ENCODE data around the gene YEATS2. TPM values are rescaled to one million over a fixed set of nuclear protein-coding genes. Genes with fewer than 3 reads are reported as not detected.

YEATS2 gene
- total RNA-seq, 4 donors from 2014 or later = 26.7 to 45.0 (median 27.8) TPM

DNA sequence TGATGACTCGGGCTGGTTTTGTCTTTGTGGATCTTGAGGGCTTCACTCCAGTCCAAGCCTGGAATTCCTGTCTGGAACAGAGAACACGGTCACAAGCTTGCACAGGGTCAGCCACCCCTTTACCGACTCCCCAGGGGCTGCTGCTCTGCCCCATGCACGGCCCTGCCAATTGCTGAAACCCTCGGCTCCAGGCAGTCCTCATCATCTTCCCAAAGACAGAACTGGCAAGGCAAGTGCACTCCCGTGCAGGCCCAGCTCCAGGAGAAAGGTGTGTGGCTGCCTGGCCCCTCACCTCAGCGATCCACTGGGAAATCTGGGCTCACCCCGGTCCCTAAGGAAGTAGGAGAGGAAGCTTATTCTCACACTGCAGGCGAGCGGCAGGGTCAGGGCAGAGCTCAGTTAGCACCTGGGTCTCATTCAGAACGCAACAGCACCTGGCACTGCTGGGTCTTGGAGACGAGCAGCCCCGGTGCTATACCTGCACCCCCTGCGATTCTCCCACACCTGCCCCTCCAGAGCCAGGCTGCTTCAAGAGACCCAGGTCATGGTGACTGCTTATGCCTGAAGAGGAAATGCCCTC lies 120.5 kb downstream of the YEATS2 start:
- no peak for TF ChIP-seq POLR2A (IDR thresholded peaks at IDR 0.05)
- TF ChIP-seq, protein P1, sequence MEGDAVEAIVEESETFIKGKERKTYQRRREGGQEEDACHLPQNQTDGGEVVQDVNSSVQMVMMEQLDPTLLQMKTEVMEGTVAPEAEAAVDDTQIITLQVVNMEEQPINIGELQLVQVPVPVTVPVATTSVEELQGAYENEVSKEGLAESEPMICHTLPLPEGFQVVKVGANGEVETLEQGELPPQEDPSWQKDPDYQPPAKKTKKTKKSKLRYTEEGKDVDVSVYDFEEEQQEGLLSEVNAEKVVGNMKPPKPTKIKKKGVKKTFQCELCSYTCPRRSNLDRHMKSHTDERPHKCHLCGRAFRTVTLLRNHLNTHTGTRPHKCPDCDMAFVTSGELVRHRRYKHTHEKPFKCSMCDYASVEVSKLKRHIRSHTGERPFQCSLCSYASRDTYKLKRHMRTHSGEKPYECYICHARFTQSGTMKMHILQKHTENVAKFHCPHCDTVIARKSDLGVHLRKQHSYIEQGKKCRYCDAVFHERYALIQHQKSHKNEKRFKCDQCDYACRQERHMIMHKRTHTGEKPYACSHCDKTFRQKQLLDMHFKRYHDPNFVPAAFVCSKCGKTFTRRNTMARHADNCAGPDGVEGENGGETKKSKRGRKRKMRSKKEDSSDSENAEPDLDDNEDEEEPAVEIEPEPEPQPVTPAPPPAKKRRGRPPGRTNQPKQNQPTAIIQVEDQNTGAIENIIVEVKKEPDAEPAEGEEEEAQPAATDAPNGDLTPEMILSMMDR (IDR thresholded peaks at IDR 0.05) = no peak
- H3K27me3 ChIP-seq = no peaks in the 10 kb centered on the region
- H3K36me3 ChIP-seq = peaks cover 0 to 50% (median 0%) of the 10 kb centered on the region in 3 donors
- WGBS, 2 donors = 75 to 88% methylated on average over 13 to 14 of the region's 14 CpGs
- no peak for DNase-seq (ENCODE audit: low spot score in 2 of 2)
- H3K27ac ChIP-seq = no peak overlapping the region
- no peak overlapping the region for H3K4me3 ChIP-seq
- no peaks in the 10 kb centered on the region for H3K4me1 ChIP-seq
- no peaks in the 10 kb centered on the region for H3K9me3 ChIP-seq

DNA sequence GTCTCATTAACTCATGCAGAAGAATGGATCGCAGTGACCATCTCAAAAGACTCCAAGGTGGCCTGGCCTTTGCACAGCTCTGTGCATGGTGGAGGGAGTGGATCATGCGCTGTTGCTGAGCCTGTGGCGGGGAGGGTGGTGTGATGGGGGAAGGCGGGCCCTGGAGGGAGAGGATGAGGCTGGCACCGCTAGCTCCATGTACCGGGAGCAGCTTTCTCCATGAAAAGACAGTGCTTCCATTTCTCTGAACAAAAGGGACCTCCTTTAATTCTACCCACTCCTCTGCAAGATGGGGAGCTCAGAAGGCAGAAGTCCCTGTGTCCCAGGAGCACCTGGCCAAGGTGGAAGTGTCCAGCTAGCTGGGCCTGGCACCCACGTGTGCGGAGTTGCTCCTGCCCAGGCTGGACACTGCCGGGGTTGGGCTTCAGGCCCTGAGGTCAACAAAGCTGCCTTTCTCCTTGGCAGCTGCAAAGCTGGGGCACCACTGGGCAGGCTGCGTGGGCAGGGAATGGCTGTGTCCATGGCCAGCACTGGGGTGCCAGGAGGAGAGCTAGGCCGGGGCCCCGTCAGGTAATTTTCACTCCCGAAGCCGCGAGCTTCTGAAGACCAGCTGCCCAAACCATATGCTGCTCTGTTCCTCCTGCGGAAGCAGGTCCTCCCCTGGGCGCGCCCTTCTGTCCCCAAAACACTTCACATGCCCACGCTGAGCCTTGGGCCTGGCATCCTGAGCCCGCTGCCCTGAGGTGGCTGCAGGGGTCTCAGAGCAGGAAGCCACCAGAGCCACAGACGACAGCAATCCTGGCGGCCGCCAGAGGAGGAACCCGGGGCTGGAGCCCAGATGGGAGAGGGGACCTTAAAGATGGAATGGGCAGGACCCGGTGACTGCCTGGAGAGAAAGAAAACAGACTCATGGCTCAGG lies 121.4 kb downstream of the YEATS2 start:
- no peak overlapping the region for H3K4me3 ChIP-seq
- no peak for DNase-seq (ENCODE audit: low spot score in 2 of 2)
- TF ChIP-seq EP300 (IDR thresholded peaks at IDR 0.05) (no peak), POLR2A (IDR thresholded peaks at IDR 0.05) (no peak)
- TF ChIP-seq, protein P1 (IDR thresholded peaks at IDR 0.05) = no peak
- peaks cover 0 to 45% (median 0%) of the 10 kb centered on the region in 3 donors for H3K36me3 ChIP-seq
- WGBS, 2 donors = 80 to 83% methylated on average over 23 to 24 of the region's 25 CpGs
- no peak overlapping the region for H3K27ac ChIP-seq
- no peaks in the 10 kb centered on the region for H3K9me3 ChIP-seq
- no peaks in the 10 kb centered on the region for H3K27me3 ChIP-seq
- H3K4me1 ChIP-seq = peaks cover 0 to 2% (median 0%) of the 10 kb centered on the region in 4 donors

DNA sequence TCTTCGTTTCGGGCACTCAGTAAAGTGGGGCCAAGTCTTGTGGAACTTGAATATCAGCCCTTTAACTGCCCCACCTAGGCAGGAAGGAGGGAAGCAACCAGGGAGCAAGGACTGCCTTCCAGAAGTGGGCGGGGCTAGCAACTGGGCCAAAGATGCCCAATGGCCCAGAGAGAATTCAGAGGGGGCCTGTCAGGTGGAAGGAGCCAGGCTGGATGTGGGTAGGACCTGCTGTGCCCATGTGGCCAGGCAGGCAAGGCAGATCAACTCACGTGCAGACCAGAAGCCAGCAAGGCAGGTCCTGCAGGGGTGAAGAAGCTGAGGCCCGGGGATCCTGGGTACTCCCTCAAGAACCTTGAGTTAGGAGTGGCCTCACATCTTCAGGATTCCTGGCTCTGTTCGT lies 122.2 kb downstream of the YEATS2 start:
- H3K27ac ChIP-seq = no peak overlapping the region
- no peak for DNase-seq (ENCODE audit: low spot score in 2 of 2)
- H3K9me3 ChIP-seq = no peaks in the 10 kb centered on the region
- H3K4me1 ChIP-seq = peaks cover 0 to 11% (median 3%) of the 10 kb centered on the region in 4 donors
- H3K4me3 ChIP-seq = no peak overlapping the region
- WGBS, 2 donors = 88 to 97% methylated on average over 6 of the region's 6 CpGs
- TF ChIP-seq, protein P1 (IDR thresholded peaks at IDR 0.05) = no peak
- TF ChIP-seq EP300 (IDR thresholded peaks at IDR 0.05) = no peak
- no peak for TF ChIP-seq POLR2A (IDR thresholded peaks at IDR 0.05)
- H3K36me3 ChIP-seq = peaks cover 0 to 43% (median 0%) of the 10 kb centered on the region in 3 donors
- no peaks in the 10 kb centered on the region for H3K27me3 ChIP-seq

DNA sequence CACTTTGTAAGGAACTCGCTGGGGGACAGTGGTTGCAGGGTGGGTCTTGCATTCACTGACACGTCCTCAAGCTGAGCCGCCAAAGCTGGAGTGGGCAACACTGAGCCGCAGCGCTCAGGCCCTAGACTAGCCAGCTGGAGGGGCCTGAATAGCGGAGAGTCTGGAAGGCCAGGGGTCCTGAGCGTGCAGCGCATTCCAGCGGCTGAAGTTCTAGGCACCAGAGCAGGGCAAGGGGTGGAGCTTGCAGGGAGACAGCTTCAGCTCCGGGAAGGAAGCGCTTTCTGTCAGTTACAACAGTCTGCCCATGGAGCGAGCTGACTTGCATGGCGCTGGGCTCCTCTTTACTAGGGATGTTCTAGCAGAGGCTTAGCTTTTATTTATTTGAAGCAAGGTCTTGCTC lies 125.0 kb downstream of the YEATS2 start:
- Histone ChIP-seq H3K9me3 (no peaks in the 10 kb centered on the region), H3K36me3 (peaks cover 0 to 21% (median 0%) of the 10 kb centered on the region in 3 donors), H3K4me1 (peaks cover 0 to 20% (median 5%) of the 10 kb centered on the region in 4 donors), H3K27ac (no peak overlapping the region), H3K27me3 (no peaks in the 10 kb centered on the region), H3K4me3 (no peak overlapping the region)
- 77 to 85% methylated on average over 13 of the region's 13 CpGs for WGBS, 2 donors
- TF ChIP-seq POLR2A (IDR thresholded peaks at IDR 0.05) = no peak
- no peak for TF ChIP-seq EP300 (IDR thresholded peaks at IDR 0.05)
- TF ChIP-seq, protein P1 (IDR thresholded peaks at IDR 0.05) = no peak
- DNase-seq (ENCODE audit: low spot score in 2 of 2) = no peak

DNA sequence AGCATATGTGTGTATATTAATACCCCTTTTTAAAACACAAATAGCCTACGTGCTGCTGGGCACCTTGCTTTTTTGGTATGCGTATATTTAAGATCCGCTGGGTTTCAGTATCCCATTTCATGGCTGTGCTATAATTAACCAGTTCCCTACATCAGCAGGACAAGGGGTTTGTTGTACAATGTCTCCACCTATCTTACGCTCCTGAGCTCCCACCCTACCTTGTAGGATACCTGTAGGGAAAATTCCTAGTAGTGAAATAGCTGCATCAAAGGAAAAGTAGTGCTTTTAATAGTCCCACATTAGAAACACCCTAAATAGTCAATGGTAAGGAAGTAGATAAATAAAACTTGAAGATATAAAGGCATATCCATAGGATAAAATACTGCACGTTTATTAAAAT lies 126.4 kb downstream of the YEATS2 start:
- TF ChIP-seq, protein P1 (IDR thresholded peaks at IDR 0.05) = no peak
- no peak for TF ChIP-seq EP300 (IDR thresholded peaks at IDR 0.05)
- Histone ChIP-seq H3K9me3 (no peaks in the 10 kb centered on the region), H3K27me3 (no peaks in the 10 kb centered on the region), H3K4me1 (peaks cover 0 to 20% (median 5%) of the 10 kb centered on the region in 4 donors), H3K4me3 (no peak overlapping the region), H3K36me3 (peaks cover 0 to 24% (median 0%) of the 10 kb centered on the region in 3 donors), H3K27ac (no peak overlapping the region)
- no peak for DNase-seq (ENCODE audit: low spot score in 2 of 2)
- 78 to 83% methylated on average over 5 of the region's 5 CpGs for WGBS, 2 donors
